Activated naive CD4-positive, alpha-beta T cell treated with anti-CD3 and anti-CD28 coated beads, Interleukin-2, amount 50 U/mL, for 24 hours (primary cell): Measurements from ENCODE around the gene CRYGS.
"Not testable (repeated sequence)": the region's sequence is repeated elsewhere in the genome, so short reads cannot be mapped to it uniquely, and the experiment has no call there.

Source experiments
- H3K27ac Mint-ChIP-seq: one replicate; pipeline ENCODE4 v1.8.0; 2021; ENCODE audit warnings: mild to moderate bottlenecking, mixed read lengths
- H3K27me3 Mint-ChIP-seq: one replicate; pipeline ENCODE4 v1.8.0; 2021; ENCODE audit warnings: mixed read lengths
- H3K36me3 Mint-ChIP-seq: one replicate; pipeline ENCODE4 v1.8.0; 2021; ENCODE audit warnings: mixed read lengths
- H3K4me1 Mint-ChIP-seq: one replicate; pipeline ENCODE4 v1.8.0; 2021; ENCODE audit warnings: mixed read lengths
- H3K4me3 Mint-ChIP-seq: one replicate; pipeline ENCODE4 v1.8.0; 2021; ENCODE audit warnings: mild to moderate bottlenecking, mixed read lengths
- H3K9me3 Mint-ChIP-seq: one replicate; pipeline ENCODE4 v1.8.0; 2021; ENCODE audit warnings: mixed read lengths

The CRYGS gene

DNA sequence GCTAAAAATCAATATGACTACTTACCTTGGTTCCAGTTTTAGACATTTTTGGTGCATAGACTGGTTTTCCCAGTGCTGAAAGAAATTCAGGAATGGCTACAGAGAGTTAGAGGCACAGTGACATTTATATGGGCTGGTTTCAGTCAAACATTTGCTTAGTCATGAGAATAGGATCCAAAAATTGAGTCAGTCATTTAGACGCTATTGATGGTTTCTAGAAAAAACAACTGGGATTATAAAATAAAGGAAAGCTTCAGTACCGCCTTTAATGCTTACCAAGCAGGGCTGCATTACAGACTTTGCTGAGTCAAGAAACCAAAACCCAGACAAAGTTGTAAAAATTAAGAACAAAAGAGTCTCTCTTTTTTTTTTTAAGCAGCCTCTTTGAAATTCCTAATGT, at the start of gene CRYGS:
TSS of gene CRYGS (minus strand) at position 100 of the 400 bp plus-strand sequence. CDS start at position 46, 54 bp downstream.
- H3K27ac Mint-ChIP-seq, result no peak within 1 kb of the TSS
- H3K27me3 Mint-ChIP-seq, result no peaks in the 10 kb centered on the region
- H3K4me3 Mint-ChIP-seq, result no peak within 1 kb of the TSS
- H3K36me3 Mint-ChIP-seq, result peaks cover 5% of the 10 kb centered on the region
- no peaks in the 10 kb centered on the region for H3K9me3 Mint-ChIP-seq
- H3K4me1 Mint-ChIP-seq, result peaks cover 20% of the 10 kb centered on the region

DNA sequence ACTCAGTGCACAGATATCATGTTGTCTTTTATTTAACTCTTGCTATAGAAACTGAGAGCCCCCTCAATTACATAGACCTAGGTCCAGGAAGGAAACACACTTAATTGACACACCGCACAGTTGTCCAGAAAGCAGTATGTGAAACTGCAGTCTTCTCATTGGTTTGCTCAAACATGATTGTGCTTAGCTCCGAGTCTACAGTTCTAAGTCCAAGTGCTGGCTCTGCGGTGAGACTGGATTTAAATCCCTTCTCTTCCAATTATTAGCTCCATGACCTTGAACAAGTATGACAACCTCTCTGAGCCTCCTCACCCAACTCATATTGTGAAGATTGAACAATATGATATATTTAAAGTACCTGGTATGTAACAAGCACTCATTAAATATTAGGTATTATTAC, 49.7 kb upstream of the CRYGS start:
- Mint-ChIP-seq H3K4me1 (peaks cover 13% of the 10 kb centered on the region), H3K9me3 (no peaks in the 10 kb centered on the region), H3K4me3 (no peak overlapping the region), H3K27ac (no peak overlapping the region), H3K27me3 (no peaks in the 10 kb centered on the region), H3K36me3 (no peaks in the 10 kb centered on the region)

DNA sequence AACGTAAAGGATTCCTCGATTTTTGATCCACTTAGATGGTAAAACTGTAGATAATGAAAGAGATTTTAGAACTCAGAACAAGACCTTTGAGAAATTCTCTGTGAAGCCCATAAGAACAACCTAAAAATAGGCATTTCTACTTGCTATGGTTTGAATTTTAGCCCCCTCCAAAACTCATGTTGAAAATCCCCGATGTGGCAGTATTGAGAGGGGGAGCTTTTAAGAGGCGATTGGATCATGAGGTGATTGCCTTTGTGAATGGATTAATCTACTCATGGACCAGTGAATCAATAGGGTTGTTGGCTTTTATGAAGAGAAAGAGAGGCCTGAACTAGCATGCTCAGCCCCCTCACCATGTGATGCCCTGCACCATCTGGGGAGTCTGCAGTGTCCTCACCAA, 48.5 kb upstream of the CRYGS start:
- peaks cover 15% of the 10 kb centered on the region for H3K4me1 Mint-ChIP-seq
- no peak overlapping the region for H3K27ac Mint-ChIP-seq
- H3K36me3 Mint-ChIP-seq, result no peaks in the 10 kb centered on the region
- H3K27me3 Mint-ChIP-seq, result no peaks in the 10 kb centered on the region
- H3K9me3 Mint-ChIP-seq, result no peaks in the 10 kb centered on the region
- no peak overlapping the region for H3K4me3 Mint-ChIP-seq

DNA sequence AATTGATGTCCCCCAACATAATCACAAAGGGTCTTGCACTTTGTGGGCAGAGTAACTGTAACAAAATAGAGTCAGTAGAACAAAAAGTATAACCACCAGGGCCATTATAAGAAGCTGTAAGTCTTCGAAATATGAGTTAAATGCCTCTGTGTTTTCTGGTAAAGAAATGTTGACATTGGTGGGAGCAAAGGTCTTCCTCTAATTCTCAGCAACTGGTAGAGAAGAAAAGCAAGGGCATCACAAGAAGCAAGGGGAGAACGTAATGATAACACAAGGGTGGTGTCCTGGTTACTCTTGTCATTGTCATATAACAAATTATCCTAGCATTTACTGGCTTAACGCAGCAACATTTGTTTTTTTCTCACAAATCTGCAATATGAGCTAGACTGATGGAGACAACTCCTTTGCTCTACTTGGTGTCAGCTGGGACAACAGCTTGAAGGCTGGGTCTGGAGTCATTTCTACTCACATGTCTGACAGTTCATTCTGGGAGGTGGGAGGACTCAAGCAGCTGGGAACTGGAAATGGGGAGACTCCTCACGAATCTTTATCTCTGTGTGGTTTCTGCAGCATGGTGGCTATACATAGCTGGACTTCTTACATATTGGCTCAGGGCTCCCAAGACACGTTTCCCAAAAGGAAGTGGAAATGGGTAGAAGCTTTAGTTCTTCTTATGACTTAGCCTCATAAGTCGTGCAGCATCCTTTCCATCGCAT, 46.6 kb upstream of the CRYGS start:
- Mint-ChIP-seq H3K36me3 (peaks cover 1% of the 10 kb centered on the region), H3K27ac (no peak overlapping the region), H3K4me3 (no peak overlapping the region), H3K27me3 (no peaks in the 10 kb centered on the region), H3K4me1 (peaks cover 15% of the 10 kb centered on the region), H3K9me3 (no peaks in the 10 kb centered on the region)

DNA sequence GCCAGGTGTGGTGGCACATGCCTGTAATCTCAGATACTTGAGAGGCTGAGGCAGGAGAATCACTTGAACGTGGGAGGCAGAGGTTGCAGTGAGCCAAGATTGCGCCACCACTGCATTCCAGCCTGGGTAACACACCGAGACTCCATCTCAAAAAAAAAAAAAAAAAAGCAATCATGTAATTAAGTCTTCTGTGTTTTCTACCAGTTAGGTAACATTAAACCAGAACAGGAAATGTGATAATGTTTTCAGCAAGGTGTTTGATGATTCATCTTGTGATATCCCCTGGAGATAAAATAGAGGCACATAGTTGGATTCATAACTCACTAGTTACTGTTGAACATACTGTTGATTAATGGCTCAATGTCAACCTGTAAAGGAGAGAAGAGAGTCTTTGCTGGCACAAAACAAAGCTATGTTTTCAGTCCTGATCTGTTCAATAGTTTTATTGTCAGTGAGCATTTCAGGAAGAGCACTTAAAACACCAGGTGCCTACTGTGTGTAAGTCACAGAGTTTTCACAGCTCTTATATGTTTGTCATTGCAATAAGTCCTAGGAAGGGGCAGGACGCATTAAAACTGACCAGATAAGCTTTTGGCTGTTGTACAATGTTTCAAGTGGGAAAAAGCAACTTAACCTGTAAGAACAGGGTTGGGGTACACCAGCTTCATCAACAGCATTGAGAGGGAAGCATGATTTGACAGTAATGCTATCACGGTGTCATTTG, 45.8 kb upstream of the CRYGS start:
- Mint-ChIP-seq H3K9me3 (no peaks in the 10 kb centered on the region), H3K4me1 (peaks cover 15% of the 10 kb centered on the region), H3K4me3 (no peak overlapping the region), H3K27ac (no peak overlapping the region), H3K27me3 (no peaks in the 10 kb centered on the region), H3K36me3 (peaks cover 1% of the 10 kb centered on the region)

DNA sequence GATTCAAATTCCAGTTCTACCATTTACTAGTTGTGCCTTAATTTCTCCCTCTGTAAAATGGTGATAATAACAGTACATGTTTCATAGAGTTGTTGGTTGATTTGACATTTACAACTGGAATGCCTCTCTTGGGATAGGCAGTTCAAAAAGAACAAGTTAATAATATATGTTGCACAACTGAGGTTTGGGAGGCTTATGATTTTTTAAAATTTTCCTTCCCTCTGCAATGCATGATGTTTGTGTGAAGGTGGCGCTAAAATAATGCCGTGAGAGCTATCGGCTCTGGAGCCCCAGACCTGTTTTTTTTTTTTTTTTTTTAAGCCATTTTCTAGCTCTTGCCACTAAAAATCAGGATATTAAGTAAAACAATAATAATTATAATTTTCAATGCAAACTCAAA, 44.9 kb upstream of the CRYGS start:
- Mint-ChIP-seq H3K4me1 (peaks cover 15% of the 10 kb centered on the region), H3K27ac (no peak overlapping the region), H3K27me3 (no peaks in the 10 kb centered on the region), H3K36me3 (peaks cover 6% of the 10 kb centered on the region), H3K4me3 (no peak overlapping the region), H3K9me3 (no peaks in the 10 kb centered on the region)

DNA sequence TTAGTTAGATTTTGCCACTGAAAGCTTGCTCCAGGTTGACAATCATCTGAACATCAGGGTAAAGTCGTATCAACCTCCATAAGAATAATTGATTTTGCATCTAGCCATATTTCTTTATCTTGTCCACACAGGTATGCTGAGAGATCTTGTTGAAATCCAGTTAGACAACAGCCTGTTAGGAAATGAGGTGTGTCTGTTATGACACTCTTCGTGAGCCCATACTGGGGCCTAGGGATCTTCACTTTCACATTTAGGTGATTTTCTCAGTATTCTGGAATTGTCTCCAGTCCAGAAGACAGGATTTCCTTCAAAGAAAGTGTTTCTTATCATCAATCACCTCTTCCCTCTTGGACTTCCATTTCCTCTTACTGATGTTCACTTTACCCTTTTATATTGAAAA, 44.5 kb upstream of the CRYGS start:
- Mint-ChIP-seq H3K36me3 (peaks cover 8% of the 10 kb centered on the region), H3K4me1 (peaks cover 15% of the 10 kb centered on the region), H3K9me3 (no peaks in the 10 kb centered on the region), H3K4me3 (no peak overlapping the region), H3K27ac (no peak overlapping the region), H3K27me3 (no peaks in the 10 kb centered on the region)

DNA sequence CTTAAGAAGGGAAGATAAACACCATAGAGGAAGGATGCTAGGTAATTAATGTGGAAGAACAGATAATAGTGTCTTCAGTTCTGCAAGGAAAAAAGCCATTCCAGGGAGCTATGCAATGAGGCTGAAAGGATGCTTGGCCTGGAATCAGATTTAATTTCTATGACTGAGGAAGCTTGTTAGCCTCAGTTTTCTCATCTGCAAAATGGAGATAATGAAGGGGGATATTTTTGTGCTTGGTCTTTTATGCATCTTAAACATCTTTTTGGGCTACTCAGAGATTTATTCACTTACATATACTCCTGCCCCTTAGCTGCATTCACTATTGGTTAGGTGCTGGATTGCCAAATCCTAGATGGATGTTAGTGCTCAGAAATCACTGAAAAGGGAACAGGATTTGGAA, 43.0 kb upstream of the CRYGS start:
- H3K27me3 Mint-ChIP-seq, result no peaks in the 10 kb centered on the region
- H3K27ac Mint-ChIP-seq, result no peak overlapping the region
- H3K9me3 Mint-ChIP-seq, result no peaks in the 10 kb centered on the region
- H3K4me3 Mint-ChIP-seq, result no peak overlapping the region
- H3K4me1 Mint-ChIP-seq, result peaks cover 15% of the 10 kb centered on the region
- peaks cover 13% of the 10 kb centered on the region for H3K36me3 Mint-ChIP-seq

DNA sequence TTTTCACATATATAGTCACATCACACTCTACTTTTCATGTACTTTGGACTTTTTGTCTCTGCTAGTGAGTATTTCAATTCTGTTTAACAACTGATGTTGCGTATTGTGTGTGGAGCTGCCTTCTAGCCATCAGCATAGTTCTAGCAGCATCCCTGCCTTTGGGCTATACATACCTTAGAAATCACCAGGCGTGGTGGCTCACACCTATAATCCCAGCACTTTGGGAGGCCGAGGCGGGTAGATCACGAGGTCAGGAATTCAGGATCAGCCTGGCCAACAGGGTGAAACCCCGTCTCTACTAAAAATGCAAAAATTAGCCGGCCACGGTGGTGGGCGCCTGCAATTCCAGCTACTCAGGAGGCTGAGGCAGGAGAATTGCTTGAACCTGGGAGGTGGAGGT, 42.1 kb upstream of the CRYGS start:
- H3K27me3 Mint-ChIP-seq, H3K4me3 Mint-ChIP-seq, H3K9me3 Mint-ChIP-seq, H3K27ac Mint-ChIP-seq: not testable (repeated sequence)
- peaks cover 15% of the 10 kb centered on the region for H3K4me1 Mint-ChIP-seq
- H3K36me3 Mint-ChIP-seq, result peaks cover 15% of the 10 kb centered on the region

DNA sequence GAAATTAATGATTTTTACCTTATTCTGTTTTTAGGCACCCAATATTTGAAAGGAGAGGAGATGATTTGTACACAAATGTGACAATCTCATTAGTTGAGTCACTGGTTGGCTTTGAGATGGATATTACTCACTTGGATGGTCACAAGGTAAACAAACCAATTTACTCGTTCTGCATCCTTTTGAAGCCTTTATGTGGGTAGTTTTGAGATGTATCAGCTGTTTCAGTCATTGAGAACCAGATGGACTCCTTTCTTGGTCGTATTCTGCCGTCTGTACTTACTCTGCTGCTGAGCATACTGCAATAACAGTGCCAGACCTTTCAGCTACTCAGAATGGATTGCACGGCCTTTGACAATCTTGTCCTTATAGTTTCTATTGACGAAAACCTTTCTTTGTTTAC, 39.7 kb upstream of the CRYGS start:
- peaks cover 8% of the 10 kb centered on the region for H3K4me1 Mint-ChIP-seq
- H3K4me3 Mint-ChIP-seq, result no peak overlapping the region
- peaks cover 22% of the 10 kb centered on the region for H3K36me3 Mint-ChIP-seq
- no peaks in the 10 kb centered on the region for H3K9me3 Mint-ChIP-seq
- H3K27ac Mint-ChIP-seq, result no peak overlapping the region
- no peaks in the 10 kb centered on the region for H3K27me3 Mint-ChIP-seq

DNA sequence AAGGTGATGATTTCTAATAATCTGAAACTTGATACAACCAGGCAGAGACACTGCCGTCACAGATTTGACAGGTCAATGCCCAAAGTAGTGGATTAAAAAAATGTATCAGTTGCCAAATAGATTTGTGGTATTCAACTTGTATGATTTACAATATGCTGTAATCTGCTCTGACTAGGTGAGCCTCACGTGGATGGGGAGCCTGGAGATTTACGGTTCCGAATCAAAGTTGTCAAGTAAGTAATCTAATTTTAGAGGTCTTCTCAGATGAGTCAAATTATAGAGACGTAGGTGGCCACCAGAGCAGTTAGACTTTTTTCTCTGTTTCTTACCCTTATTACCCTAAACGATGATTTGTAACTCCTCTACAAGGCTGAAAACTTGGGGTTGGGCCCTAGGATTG, 38.4 kb upstream of the CRYGS start:
- Mint-ChIP-seq H3K36me3 (peaks cover 24% of the 10 kb centered on the region), H3K4me3 (no peak overlapping the region), H3K9me3 (no peaks in the 10 kb centered on the region), H3K4me1 (peaks cover 13% of the 10 kb centered on the region), H3K27me3 (no peaks in the 10 kb centered on the region), H3K27ac (no peak overlapping the region)

DNA sequence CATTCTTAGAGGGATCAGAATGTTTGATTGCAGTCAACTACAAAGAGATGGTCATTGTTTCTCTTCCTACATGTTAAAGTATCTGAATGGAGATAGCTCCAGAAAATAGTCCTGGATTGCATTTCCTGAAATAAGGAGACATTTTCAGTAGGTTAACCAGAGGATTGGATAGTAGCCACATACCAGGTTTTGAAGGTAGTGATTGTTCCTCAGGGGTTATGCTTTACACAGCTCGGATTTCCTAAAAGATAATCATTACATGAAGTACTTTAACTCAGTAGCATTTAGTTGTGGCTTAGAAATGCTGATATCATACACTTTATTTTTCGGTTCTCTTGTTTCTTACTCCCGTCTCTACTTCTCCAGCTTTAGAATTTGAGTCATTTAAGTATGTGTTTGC, 36.6 kb upstream of the CRYGS start:
- Mint-ChIP-seq H3K9me3 (no peaks in the 10 kb centered on the region), H3K4me3 (no peak overlapping the region), H3K36me3 (peaks cover 24% of the 10 kb centered on the region), H3K4me1 (peaks cover 17% of the 10 kb centered on the region), H3K27me3 (no peaks in the 10 kb centered on the region), H3K27ac (peak overlapping the region; percentile 66)

DNA sequence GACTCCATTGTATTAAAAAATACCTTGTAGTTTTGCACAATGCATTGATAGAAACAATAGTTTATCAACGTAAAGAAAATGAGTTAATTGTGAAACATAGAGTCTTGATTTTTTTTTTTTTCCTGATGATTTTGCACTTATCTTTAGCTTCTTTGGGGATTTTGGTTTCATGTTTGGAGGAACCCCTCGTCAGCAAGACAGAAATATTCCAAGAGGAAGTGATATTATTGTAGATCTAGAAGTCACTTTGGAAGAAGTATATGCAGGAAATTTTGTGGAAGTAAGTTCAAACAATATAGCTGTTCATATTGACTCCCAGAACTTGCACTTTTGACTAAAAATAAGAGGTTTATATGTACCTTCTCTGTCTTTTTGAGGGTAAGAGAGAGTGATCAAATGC, 33.3 kb upstream of the CRYGS start:
- Mint-ChIP-seq H3K27me3 (no peaks in the 10 kb centered on the region), H3K4me3 (no peak overlapping the region), H3K36me3 (peaks cover 25% of the 10 kb centered on the region)

DNA sequence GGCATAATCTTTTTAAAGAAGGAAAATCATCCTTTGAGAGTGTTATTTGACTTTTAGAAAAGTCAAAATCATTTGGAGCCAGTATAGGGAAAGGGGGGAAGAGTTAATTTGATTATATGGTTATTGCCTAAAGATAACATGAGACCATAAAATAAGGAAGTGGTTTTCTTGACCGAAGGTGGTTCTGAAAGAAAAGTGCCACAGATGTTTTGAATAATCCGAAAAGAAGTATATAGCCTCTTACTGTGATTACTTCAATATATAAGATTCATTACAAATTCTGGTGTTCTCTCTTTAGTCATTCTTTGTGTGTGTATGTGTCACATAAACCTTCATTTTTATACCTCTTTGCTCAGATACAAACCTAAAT, 27.4 kb upstream of the CRYGS start:
- Mint-ChIP-seq H3K36me3 (peaks cover 14% of the 10 kb centered on the region), H3K27ac (peak overlapping the region; percentile 91), H3K4me3 (peak overlapping the region; percentile 99), H3K9me3 (no peaks in the 10 kb centered on the region), H3K4me1 (peaks cover 57% of the 10 kb centered on the region), H3K27me3 (no peaks in the 10 kb centered on the region)

More for the DNA sequence above, 33.3 kb upstream of the CRYGS start:
- Mint-ChIP-seq H3K9me3 (no peaks in the 10 kb centered on the region), H3K27ac (no peak overlapping the region), H3K4me1 (peaks cover 40% of the 10 kb centered on the region)

DNA sequence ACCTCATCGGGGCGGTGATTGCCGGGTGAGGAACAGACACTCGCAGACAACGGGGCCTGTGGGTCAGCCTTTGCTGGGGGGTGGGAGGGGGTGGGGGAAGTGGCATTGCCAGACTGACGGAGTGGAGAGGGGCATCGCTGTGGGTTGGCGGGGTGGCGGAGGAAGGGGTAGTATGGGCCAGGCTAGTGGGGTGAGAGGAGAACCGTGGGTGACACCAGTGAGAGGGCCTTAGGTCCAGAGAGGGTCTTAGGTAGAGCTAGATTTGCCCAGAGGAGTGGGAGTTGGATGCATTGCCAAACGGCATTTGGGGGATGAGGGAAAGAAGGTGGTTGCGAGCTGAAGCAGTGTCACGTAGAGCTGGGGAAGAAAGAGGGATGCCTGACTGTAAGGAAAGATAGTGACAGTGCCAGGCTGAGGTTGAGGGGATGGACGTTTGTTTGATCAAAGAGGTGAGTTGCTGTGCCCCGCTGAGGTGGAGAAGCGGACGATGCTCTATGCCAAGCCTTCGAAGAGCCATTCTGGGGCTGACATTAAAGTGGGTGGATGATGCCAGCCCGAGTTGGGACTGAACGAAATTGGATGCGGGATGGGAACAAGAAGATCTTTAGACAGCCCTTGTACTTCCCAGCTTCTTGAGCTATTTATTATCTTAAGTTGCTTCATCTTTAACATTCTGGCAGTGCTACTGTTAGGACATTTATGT, 26.9 kb upstream of the CRYGS start:
- H3K36me3 Mint-ChIP-seq, result peaks cover 14% of the 10 kb centered on the region
- H3K9me3 Mint-ChIP-seq, result no peaks in the 10 kb centered on the region
- H3K4me3 Mint-ChIP-seq, result peak overlapping the region; percentile 99
- H3K27me3 Mint-ChIP-seq, result no peaks in the 10 kb centered on the region
- peak overlapping the region; percentile 93 for H3K27ac Mint-ChIP-seq
- H3K4me1 Mint-ChIP-seq, result peaks cover 57% of the 10 kb centered on the region
